Stimulated activated CD4-positive, alpha-beta T cell treated with anti-CD3 and anti-CD28 coated beads, Interleukin-4, amount 100 ng/mL, for 4 hours (primary cell): Measurements from ENCODE around the gene KIAA0930.
"Not testable (repeated sequence)": the region's sequence is repeated elsewhere in the genome, so short reads cannot be mapped to it uniquely, and the experiment has no call there.

ENCODE experiments used
- DNase-seq, 2 experiments: peaks; one replicate each; pipeline ENCODE4 v3.0.0-alpha.2; 2020

KIAA0930 gene

DNA sequence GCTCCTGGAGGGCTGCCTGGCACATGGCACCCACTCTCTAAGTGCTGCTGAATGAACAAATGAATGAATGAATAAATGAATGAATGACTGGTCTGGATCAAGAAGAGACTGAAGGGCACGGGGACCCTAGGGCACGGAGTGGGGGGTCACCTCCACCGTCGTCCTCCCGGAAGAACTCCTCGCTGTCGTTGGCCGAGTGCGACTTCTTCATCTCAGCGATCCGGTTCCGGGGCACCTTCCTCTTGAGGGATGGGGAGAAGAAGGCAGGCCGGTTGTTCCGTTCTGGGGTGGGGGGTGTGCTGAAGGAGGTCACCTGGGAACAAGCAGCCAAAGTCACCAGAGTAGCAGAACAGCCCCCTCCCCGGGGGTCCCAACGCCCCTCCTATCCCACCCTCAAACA, 41.0 kb downstream of the KIAA0930 start:
- no peak for DNase-seq

DNA sequence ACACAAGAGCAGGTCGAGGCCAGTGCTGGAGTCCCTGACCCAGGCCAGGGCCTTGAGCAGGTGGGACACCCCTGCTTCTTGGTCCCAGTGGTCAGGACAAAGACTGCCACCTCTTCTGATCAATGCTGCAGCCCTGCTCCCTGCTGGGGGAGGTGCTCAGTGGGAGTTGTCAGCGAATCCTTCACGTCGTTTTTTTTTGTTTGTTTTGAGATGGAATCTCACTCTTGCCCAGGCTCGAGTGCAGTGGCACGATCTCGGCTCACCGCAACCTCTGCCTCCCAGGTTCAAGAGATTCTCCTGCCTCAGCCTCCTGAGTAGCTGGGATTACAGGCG, 42.3 kb downstream of the KIAA0930 start:
- DNase-seq = no peak

DNA sequence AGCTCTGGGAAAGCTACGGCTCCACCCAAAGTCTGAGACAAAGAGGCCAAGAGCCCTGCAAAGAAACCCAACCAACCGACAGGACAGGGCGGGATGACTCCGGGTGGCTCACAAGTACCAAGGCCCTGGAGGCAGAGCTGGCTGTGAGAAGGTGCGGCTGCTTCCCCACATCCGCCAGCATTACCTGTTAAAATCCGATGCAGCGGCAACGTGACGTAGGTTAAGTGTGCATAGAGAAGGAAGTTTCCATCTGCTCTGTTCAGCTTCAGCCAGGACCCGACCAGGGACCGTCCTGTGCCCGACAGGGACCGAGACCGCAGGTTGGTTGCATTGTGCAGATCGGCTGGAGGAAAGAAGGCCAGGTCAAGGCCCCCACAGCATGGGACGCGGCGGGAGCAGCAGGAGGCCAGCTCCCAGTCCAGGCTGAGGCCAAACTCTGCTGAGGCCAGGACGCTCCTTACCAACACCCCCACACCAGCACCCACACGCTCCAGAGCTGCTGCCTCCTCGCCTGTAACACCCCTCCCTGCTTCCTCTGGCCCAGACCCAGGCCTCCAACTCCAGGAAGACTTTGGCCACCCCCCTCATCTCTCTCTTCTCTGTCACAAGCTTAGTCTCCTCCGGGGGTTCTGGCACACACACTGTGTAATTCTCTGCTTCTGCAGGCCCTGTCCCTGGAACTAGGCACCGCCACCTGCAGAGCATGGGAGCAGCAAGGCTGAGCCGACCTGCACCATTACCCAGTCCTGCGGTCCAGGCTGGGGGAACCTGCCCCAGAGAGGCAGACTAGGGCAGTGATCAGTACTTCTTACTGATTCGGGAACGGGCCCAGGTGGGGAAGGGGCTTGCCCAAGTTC, 42.9 kb downstream of the KIAA0930 start:
- no peak for DNase-seq

DNA sequence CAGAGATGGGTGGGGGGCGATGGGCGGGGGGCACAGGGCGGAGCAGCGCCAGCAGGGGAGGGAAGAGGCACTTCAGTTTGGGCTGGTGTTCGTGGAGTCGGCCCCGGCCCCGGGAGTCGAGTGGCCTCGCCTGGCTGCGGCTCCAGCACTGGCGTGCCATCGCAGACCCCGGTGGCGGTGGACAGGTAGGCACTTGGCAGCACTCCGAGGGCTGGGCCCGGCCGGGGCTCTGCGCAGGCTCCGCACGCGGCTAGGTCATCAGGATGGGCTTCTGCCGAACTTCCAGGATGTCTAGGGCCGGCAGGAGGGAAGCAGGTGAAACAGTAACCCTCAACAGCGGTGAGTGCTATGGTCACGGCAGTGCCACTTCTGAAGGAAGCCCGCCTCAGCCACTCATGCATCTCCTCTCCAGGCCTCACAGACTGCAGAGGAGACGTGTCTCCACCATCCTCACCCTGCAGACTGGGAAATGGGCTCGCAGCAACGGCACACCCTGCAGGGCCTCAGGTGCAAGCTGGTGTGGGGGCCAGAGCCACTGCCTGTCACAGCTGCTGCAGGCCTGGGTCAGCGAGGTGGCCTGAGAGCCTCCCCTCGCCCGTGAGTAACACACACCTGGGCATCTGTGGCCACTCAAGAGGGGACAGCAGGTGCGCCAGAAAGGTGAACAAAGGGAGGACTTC, 43.6 kb downstream of the KIAA0930 start:
- no peak for DNase-seq

DNA sequence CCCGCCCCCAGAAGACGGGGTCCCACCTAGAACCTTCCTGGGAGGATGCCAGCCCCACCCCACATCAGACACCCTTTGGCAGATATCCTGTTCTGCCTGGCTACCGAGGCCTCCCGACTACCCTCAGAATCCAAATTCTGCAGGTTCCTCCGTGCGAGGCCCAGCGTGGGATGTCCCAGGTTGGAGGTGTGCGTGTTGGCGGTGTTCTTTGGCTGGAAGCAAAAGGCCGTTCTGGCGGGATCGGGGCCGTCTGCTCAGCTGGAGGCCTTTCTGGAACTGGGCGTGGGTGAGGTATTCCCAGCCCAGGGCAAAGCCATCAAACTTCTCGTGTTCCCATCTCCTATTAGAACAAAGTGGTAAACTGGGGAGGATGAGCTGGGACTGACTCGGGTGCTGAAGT, 44.4 kb downstream of the KIAA0930 start:
- no peak for DNase-seq

DNA sequence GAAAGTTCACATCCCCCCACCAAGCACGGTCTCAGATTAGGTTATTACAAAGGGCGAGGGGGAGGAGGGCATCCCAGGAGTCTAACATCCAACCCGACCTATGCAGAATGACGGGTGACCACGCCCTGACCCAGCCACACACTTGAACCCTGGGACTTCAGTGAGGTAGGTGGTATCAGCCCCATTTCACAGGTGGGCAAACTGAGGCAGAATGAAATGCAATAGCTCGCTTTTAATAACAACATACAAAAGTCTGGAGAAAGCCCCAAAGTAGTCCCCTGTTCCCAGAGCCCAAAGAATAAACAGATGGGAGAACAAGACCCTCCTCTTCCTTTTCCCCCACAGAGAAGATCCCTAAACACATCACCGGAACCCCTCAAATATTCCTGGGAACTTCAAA, 45.1 kb downstream of the KIAA0930 start:
- DNase-seq = no peak

DNA sequence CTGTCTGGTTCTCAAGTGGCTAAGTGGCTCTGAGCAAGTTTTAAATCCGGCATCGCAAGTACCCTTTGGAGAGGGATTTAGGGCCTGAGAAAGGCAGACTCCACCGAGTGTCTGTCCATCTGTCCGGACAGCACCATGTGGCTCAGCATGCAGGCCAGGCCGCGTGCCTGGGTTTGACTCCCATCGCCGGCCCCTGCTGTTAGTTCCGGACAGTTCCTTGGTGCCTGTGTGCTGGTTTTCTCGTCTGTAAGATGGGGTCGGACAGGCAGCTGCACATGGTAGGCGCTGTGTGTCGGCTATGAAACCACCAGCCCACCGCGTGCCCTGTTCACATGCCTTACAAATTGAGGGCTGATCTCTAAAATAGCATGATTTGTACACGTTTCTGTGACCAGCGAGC, 46.0 kb downstream of the KIAA0930 start:
- no peak for DNase-seq

DNA sequence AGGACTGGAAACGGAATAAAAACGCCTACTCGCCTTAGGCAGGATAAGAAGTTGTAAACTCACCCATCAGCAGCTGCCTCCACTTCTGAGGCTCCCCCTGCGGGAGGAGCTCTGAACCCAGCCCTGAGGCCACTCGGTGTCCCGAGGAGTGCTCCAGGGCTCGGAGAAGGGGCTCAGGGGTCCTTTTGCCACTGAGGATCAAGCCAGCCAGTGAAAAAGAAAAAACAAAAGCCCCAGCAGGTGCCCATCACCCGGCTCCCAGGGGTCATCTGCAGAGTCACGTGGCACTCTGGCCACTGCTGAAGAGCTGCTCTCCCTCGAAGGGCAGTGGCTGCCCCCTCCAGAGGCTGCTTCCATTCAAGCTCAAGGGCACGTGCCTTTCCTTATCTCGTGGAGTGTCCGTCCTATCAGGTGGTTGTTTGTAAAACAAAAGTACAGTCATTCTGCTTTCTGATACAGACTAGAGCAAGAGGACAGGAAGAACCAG, 48.0 kb downstream of the KIAA0930 start:
- no peak for DNase-seq

DNA sequence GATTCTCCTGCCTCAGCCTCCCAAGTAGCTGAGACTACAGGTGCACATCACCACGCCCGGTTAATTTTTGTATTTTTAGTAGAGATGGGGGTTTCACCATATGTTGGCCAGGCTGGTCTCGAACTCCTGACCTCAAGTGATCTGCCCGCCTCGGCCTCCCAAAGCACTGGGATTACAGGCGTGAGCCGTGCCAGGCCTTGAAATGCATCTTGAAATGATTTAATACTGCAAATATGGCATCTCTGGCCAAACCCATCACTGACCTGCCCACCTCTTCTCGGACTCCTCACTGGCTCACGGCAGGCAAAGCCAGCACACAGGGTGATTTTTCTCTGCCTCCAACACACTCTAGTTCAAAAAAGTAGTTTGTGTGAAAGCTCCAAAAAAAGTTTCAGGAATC, 48.9 kb downstream of the KIAA0930 start:
- not testable (repeated sequence) for DNase-seq

DNA sequence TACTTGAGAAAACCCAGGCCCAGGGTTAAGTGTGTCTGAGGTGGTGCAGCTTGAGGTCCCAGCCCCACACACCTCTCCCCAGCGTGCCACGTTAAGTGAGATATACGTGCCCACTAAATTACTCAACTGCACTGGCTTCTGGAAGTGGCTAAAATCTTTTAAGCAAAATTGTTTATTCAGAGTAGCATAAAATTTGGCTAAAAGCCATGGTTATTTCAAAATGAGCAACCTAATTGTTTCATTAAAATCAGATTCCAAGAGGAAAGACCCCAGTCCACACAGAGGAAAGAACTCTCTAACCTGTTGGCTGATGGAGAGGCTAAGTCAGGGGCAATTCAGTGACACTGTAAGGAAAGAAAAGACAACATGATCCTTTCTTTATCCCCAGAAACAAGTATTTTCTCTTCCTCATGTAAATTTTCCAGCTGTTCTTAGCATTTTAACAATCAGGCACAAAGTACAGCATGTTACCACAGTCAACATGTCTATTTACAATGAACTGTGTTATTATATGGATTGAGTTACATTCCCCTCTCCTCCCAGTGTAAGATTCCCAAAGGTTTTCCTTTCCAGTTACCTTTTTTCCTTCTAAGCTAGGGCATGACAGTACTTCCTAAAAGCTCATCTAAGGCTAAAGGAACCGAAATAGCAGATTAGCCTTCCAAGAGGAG, 50.4 kb downstream of the KIAA0930 start:
- no peak for DNase-seq

DNA sequence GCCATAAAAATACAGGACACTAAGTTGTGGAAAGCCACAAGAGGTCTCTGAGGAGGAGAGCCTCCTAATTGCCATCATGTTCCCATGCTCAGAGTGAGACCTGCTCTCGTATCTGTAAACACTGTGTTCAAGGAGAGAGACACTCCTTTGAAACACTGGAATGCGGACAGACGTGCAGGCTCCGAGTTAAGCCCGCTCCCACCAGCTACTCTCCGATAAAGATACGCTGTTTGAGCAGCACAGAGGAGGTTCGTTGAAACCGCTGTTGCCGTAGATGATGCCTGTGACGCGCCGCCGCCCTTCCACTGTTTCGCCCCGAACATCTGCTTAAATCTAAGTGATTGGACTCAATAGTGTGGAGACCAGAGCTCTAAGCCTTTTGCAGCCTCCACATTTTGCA, 51.9 kb downstream of the KIAA0930 start:
- no peak for DNase-seq

DNA sequence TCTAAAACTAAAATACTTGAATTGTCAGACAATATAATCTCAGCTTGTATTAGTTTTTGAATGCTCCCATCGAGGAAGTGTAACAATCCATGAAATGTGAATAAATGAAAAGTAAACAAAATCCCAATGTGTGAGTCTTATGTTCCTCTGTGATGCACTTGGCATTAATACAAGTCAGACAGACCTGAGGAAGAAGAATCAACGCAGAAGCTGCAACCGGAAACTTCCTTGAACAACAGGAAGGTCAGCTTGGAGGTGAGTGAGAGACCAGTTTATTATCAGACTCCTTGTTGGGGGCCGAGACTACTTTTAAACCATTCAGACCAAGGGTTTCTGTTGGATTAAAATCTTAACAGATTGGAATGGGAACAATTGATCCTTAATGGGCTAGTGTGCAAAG, 52.8 kb downstream of the KIAA0930 start:
- DNase-seq = no peak

DNA sequence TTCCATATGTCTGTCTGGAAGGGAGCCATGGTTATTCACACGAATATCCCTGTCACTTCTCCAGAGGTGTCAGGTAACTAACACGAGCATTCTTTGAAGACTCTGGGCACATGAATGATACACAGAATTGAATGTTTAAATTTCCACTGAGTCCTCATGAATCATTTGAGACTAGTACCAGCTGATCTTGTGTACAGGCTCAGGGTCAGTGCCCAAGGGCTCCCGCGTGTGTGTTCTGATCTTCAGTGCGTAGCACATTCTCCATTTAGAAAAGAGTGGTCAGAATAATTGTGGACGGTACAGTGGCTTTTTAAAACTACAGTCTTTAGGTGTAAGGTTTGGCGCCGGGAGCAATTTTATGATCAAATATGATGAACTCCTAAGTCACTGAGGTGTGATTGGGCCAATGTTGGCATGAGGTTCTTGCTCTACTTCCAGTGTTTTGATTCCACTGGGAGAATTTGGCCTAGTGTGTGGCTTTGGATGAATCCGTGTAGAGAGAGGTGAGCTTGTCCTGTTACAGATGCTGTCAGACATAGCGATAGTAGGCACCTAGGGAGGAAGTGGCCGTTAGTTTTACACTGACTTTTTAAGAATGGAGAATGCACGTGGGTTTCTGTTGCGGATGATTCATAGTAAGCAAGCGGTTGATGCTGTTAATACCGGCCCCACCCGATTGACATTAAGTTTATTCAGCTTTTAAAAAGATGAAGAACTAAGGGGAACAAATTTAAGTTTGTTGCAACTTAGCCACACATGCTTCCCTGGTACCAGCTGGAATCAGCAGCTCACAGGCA, 54.8 kb downstream of the KIAA0930 start:
- DNase-seq = no peak

DNA sequence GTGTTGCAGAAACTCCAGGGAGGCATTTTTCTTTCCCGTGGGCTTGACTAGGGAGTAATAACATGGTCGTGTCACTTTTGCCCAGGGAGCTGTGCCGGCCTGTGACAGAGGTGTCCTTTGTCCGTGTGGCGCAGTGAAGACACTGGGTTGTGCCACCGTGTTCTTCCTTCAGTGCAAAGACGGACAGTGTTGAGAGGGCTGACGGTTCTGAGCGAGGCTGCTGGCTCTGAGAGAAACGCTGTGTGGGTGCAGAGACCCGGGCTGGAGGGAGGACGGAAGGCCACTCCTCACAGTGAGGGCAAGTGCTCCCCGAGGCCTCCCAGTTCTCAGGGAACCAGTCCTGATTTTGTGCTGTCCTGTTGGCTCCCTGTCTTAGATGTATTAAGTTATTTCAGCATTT, 56.7 kb downstream of the KIAA0930 start:
- no peak for DNase-seq

DNA sequence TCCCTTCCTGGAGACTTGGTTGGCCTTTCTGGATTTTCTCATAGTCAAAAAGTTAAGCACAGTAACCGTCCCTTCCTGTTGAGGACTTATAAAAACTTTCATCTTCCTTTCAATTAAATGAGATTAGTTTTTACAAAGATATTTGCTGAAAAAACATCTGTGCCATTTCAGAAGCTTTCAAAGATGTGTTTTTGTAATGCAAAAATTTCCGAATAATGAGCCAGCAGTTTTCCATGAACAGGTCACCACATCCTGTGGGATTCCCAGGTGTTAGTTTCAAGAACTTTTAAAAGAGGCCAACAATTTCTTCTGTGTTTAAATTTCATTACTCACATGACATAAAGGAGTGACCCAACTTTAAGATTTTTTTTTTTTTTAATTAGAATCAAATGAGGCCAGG, 58.9 kb downstream of the KIAA0930 start:
- DNase-seq = no peak

DNA sequence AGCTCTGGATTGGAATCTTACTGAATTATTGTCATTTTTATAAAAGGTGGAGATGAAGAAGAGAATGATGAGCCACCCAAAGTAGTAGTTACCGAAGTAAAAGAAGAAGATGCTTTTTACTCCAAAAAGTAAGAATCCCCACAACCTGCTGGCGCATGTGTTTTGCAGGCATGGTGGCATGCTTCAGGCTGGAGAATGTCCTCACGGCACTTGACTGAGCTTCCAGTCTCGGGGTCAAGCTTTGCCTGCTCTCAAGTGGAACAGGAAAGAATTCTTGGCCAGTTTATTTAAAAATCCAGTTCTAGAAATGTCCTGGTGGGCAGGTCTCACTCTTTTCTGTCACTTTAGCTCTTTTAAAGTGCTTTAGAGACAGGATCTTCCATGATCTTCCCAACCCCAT, 59.5 kb downstream of the KIAA0930 start:
- no peak for DNase-seq

DNA sequence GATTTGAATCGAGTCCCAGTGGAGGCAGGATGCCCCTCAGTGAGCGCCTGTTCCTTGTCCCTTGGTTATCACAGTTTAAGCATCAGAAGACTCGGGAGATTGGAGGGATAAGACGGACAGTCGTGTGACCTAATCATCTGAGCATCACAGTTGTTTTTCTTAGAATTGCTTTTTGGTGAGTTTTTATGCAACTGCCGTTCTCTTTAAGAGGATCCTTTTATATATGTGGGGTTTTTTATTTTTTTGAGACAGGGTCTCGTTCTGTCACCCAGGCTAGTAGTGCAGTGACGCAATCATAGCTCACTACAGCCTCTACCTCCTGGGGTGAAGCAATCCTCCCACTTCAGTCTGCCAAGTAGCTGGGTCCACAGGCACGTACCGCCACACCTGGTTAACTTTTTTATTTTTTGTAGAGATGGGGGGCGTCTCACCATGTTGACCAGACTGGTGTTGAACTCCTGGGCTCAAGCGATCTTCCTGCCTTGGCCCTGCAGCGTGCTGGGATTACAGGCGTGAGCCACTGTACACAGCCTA, 60.5 kb downstream of the KIAA0930 start:
- DNase-seq = no peak

DNA sequence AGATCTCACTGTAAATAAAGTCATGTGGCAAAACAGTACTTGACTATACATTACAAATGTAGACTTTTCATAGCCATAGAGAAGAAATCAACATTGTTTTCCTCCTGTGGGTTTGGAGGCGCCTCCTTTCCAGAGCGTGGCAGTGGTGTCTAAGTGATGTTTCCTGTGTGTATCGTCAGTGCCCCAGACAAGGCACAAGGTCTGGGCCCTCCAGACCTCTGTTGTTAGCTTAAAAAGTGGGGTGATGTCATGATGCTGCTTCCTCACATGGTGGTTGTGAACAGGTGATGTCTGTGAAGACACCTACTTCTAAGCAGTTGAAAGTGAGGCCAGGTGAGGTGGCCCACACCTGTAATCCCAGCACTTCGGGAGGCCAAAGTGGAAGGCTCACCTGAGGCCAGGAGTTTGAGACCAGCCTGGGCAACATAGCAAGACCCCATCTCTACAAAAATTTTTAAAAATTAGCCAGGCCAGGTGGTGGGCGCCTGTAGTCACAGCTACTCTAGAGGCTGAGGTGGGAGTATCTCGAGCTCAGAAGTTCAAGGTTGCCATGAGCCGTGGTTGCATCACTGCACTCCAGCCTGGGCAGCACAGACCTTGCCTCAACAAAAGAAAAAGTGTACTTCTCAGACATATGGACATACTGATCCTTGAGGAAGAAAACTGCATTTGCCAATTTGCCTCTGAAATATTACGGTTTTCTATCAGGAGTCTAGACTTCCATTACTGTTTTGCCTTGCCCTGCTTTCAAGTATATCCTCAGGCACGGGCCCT, 61.2 kb downstream of the KIAA0930 start:
- no peak for DNase-seq

DNA sequence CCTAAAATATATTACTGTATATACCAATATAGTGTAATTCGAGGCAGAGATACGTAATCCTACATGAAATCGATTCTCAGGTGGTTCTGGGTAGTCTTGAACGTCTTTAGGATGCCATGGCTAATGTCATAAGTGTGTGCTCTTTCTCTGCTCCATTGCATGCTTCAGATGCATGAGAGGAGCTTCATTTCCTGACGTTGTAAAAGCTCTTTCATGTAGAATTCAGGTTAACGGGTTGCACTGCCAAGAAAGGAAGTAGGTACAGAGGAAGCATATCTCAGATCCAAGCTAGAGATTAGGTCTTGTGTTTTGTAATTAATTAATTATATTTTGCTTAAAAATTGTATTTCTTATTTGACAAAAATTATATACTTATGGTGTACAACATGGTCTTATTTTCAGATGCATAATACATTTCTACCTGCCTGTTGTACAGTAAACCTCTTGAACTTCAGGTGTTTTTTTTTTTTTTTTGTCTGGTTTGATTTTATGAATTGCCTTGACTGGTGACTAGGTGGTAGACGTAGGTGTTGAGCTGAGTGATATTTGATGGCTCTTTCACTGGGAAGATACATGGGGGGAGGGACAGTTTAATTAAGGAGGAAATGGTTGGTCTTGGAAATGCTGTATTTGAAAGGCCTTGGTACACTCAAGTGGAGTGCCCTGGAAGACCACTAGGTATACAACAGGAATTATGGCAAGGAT, 67.7 kb downstream of the KIAA0930 start:
- DNase-seq = no peak

DNA sequence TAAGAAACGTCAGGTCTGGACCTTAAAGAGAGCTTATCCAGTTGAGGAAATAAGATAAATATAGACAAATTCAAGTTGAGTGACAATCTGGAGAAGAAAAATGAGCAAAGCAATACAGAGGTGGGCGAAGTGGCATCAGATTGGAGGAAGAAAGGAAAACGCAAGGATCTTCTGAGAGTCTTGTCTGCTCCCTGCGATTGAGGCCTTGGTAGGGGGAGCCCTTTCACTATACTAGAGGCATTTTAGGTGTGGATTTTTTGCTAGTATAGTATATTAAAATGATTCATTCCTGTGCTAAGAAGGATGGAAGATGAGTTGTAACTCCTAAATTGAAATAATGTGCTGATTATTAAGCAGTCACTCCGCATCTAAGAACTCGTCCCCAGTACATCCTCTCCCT, 68.9 kb downstream of the KIAA0930 start:
- no peak for DNase-seq
